DOHH2 (cell line): Measurements from ENCODE around the gene AMMECR1.
"Not testable (repeated sequence)": the region's sequence is repeated elsewhere in the genome, so short reads cannot be mapped to it uniquely, and the experiment has no call there.

Source experiments
- H3F3A ChIP-seq: fragments of 200-600 bp; sonication (generic), shearing (Covaris generic); 2 replicates; pipeline ENCODE4 v1.6.0; 2016; ENCODE audit warnings: antibody characterized with exemption, mild to moderate bottlenecking; ENCODE audit not compliant: control insufficient read depth, insufficient read depth
- H3K27ac ChIP-seq: fragments of 200-600 bp; sonication (generic); 2 replicates; pipeline ENCODE4 v1.5.1; 2014; ENCODE audit warnings: low read depth, mild to moderate bottlenecking, low read length, moderate library complexity
- H3K27me3 ChIP-seq: fragments of 200-600 bp; sonication (generic); 2 replicates; pipeline ENCODE4 v1.6.1; 2014; ENCODE audit warnings: mild to moderate bottlenecking, low read length, mixed read lengths; ENCODE audit not compliant: control insufficient read depth
- H3K36me3 ChIP-seq: fragments of 200-600 bp; sonication (generic); 2 replicates; pipeline ENCODE4 v1.6.1; 2014; ENCODE audit warnings: mild to moderate bottlenecking, low read length, moderate library complexity, mixed read lengths; ENCODE audit not compliant: control insufficient read depth
- H3K4me1 ChIP-seq: fragments of 200-600 bp; sonication (generic); 2 replicates; pipeline ENCODE4 v1.6.1; 2014; ENCODE audit warnings: mild to moderate bottlenecking, low read length, mixed read lengths; ENCODE audit not compliant: control insufficient read depth
- H3K4me2 ChIP-seq: fragments of 200-600 bp; sonication (generic); 2 replicates; pipeline ENCODE4 v1.6.0; 2014; ENCODE audit warnings: mild to moderate bottlenecking, low read length, moderate library complexity
- H3K4me3 ChIP-seq: fragments of 200-600 bp; sonication (generic); 2 replicates; pipeline ENCODE4 v1.5.1; 2014; ENCODE audit warnings: mild to moderate bottlenecking, low read length, mixed read lengths
- H3K79me2 ChIP-seq: fragments of 200-600 bp; sonication (generic); 2 replicates; pipeline ENCODE4 v1.6.1; 2014; ENCODE audit warnings: mild to moderate bottlenecking, low read length, mixed read lengths; ENCODE audit not compliant: control insufficient read depth
- H3K9me2 ChIP-seq: fragments of 200-600 bp; sonication (generic); replicated peaks from 2 replicates; pipeline ENCODE4 v1.6.1; 2014; ENCODE audit warnings: mild to moderate bottlenecking, low read length, mixed read lengths; ENCODE audit not compliant: control insufficient read depth
- H3K9me3 ChIP-seq: fragments of 200-600 bp; sonication (generic); 2 replicates; pipeline ENCODE4 v1.6.1; 2014; ENCODE audit warnings: antibody characterized with exemption, low read length, mixed read lengths; ENCODE audit not compliant: control insufficient read depth, insufficient read depth
- H4K20me1 ChIP-seq: fragments of 200-600 bp; sonication (generic); 2 replicates; pipeline ENCODE4 v1.6.0; 2014; ENCODE audit warnings: low read depth, mild to moderate bottlenecking, antibody characterized with exemption, low read length, moderate library complexity; ENCODE audit not compliant: control insufficient read depth, insufficient read depth
- CTCF ChIP-seq: fragments of 200-600 bp; sonication (generic); IDR thresholded peaks from one replicate; pipeline ENCODE4 v1.5.1; 2014; ENCODE audit warnings: antibody characterized with exemption, mild to moderate bottlenecking, low read depth, low read length; ENCODE audit not compliant: poor library complexity, severe bottlenecking
- EZH2phosphoT487 ChIP-seq: fragments of 200-600 bp; sonication (generic); IDR thresholded peaks from 2 replicates; pipeline ENCODE4 v1.6.1; 2017; ENCODE audit warnings: borderline replicate concordance, mild to moderate bottlenecking, antibody characterized with exemption, low read length, moderate library complexity, mixed read lengths

Gene AMMECR1

DNA sequence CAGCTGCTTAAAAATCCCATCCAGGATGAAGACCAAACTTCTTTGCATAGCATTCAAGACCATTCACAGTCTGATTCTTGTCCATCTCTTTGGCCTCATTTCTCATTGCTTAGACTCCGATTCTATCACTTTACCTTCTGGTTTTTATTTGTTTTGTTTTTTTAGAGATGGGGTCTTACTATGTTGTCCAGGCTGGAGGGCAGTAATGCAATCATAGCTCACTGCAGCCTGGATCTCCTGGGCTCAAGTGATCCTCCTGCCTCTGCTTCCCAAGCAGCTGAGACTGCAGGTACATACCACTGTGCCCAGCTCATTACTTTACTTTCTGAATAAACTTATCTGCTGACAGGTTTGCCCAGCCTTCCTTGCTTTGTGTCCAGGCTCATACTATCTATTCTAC is 162.1 kb downstream of the AMMECR1 start:
- no peaks in the 10 kb centered on the region for H3K79me2 ChIP-seq
- no peaks in the 10 kb centered on the region for H4K20me1 ChIP-seq
- no peak overlapping the region for H3K27ac ChIP-seq
- no peak overlapping the region for H3K4me3 ChIP-seq
- no peaks in the 10 kb centered on the region for H3K27me3 ChIP-seq
- no peaks in the 10 kb centered on the region for H3K36me3 ChIP-seq
- H3K9me3 ChIP-seq: no peaks in the 10 kb centered on the region
- H3K9me2 ChIP-seq: no peaks in the 10 kb centered on the region
- no peak overlapping the region for H3K4me2 ChIP-seq
- TF ChIP-seq CTCF: no peak
- no peak for TF ChIP-seq EZH2phosphoT487
- no peaks in the 10 kb centered on the region for H3F3A ChIP-seq
- H3K4me1 ChIP-seq: peaks cover 11% of the 10 kb centered on the region

GRCh38 chrX:110154328-110154727 is 163.6 kb downstream of the AMMECR1 start:
- not testable (repeated sequence) for H3K4me1 ChIP-seq, H3K27me3 ChIP-seq, H3K4me3 ChIP-seq, H3K9me3 ChIP-seq, H3F3A ChIP-seq, H3K36me3 ChIP-seq, H3K9me2 ChIP-seq, H3K79me2 ChIP-seq, H3K4me2 ChIP-seq, H3K27ac ChIP-seq, H4K20me1 ChIP-seq

DNA sequence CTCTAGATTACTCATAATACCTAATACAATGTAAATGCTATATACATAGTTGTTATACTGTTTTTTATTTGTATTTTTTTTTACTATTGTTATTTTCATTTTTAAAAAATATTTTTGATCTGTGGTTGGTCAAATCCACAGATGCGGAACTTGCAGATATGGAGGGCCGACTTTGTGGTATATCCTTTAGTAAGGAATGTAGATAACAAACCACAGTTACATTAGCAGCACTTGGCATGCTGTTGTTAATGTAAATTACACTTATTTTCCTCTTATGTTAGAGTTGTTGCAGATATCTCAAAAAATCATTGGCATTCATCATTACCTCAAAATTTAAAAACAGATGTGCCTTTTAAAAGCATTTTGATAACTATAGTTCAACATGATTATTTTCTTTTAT is 164.0 kb downstream of the AMMECR1 start:
- H3K79me2 ChIP-seq: no peaks in the 10 kb centered on the region
- H3K4me2 ChIP-seq: no peak overlapping the region
- H3K4me3 ChIP-seq: no peak overlapping the region
- H3K36me3 ChIP-seq: no peaks in the 10 kb centered on the region
- H3K27me3 ChIP-seq: no peaks in the 10 kb centered on the region
- peaks cover under 1% of the 10 kb centered on the region for H3K4me1 ChIP-seq
- TF ChIP-seq EZH2phosphoT487 (no peak), CTCF (no peak)
- H3F3A ChIP-seq: no peaks in the 10 kb centered on the region
- H4K20me1 ChIP-seq: no peaks in the 10 kb centered on the region
- no peak overlapping the region for H3K27ac ChIP-seq
- H3K9me2 ChIP-seq: no peaks in the 10 kb centered on the region
- H3K9me3 ChIP-seq: no peaks in the 10 kb centered on the region

- H3K9me2 ChIP-seq: no peaks in the 10 kb centered on the region
- no peak for TF ChIP-seq CTCF
- TF ChIP-seq EZH2phosphoT487: no peak
Observed at GRCh38 chrX:110153244-110153643, 164.6 kb downstream of the AMMECR1 start.

More at GRCh38 chrX:110153244-110153643, 164.6 kb downstream of the AMMECR1 start:
- Histone ChIP-seq H3K9me3 (no peaks in the 10 kb centered on the region), H4K20me1 (no peaks in the 10 kb centered on the region), H3F3A (no peaks in the 10 kb centered on the region), H3K36me3 (no peaks in the 10 kb centered on the region), H3K27ac (no peak overlapping the region), H3K27me3 (no peaks in the 10 kb centered on the region), H3K4me2 (no peak overlapping the region), H3K4me1 (no peaks in the 10 kb centered on the region), H3K79me2 (no peaks in the 10 kb centered on the region), H3K4me3 (no peak overlapping the region)
